HEK293 (cell line): ENCODE results near the gene SEMA3A.

Source experiments
- CTCF ChIA-PET: fragments of 350-600 bp; formaldehyde crosslinking; extraction: SDS; loops from one replicate; lab custom pipeline; 2021; ENCODE audit warnings: antibody characterized with exemption; lab: Yijun Ruan, JAX
- POLR2A ChIA-PET: fragments of 300-600 bp; formaldehyde crosslinking; extraction: SDS; loops from one replicate; lab custom pipeline; 2020; ENCODE audit warnings: antibody characterized with exemption, inconsistent platforms; lab: Yijun Ruan, JAX
- H3K27ac ChIP-seq: fragments of 200-500 bp; sonication (Bioruptor generic); 2 replicates; pipeline ENCODE4 v1.5.1; 2014; ENCODE audit warnings: low read depth, low read length, control low read depth, inconsistent platforms; ENCODE audit errors: extremely low read depth
- H3K36me3 ChIP-seq, 2 experiments: fragments of 200-500 bp in 1 of 2; sonication (Bioruptor generic) in 1 of 2; 1 replicate in 1 of 2; 2 replicates in 1 of 2; pipeline ENCODE4 v1.5.1; 2014 to 2017; ENCODE audit warnings: inconsistent platforms in 2 of 2, low read length in 2 of 2; ENCODE audit not compliant: control insufficient read depth in 2 of 2, insufficient read depth in 1 of 2
- H3K4me1 ChIP-seq: fragments of 200-500 bp; sonication (Bioruptor generic); 2 replicates; pipeline ENCODE4 v1.5.1; 2014; ENCODE audit warnings: mild to moderate bottlenecking, low read length, inconsistent platforms; ENCODE audit not compliant: control insufficient read depth, insufficient read depth
- H3K4me3 ChIP-seq: 2 replicates; pipeline ENCODE4 v1.5.1; 2011; ENCODE audit warnings: low read depth, mild to moderate bottlenecking, control low read depth, low read length, moderate library complexity
- H3K9me3 ChIP-seq: fragments of 200-500 bp; sonication (Bioruptor generic); 2 replicates; pipeline ENCODE4 v1.5.1; 2014; ENCODE audit warnings: low read depth, low read length, inconsistent platforms; ENCODE audit not compliant: control insufficient read depth, insufficient read depth
- EGR2 ChIP-seq: fragments of 450-650 bp; formaldehyde crosslinking; IDR thresholded peaks from 2 replicates; pipeline ENCODE4 v1.5.1; 2016; ENCODE audit warnings: low read depth, missing biosample characterization, missing genetic modification characterization
- GFI1B ChIP-seq: fragments of 450-650 bp; formaldehyde crosslinking; IDR thresholded peaks from 2 replicates; pipeline ENCODE4 v1.5.1; 2016; ENCODE audit warnings: missing biosample characterization, missing genetic modification characterization
- KLF1 ChIP-seq: fragments of 450-650 bp; formaldehyde crosslinking; IDR thresholded peaks from 2 replicates; pipeline ENCODE4 v1.5.1; 2016; ENCODE audit warnings: missing biosample characterization, missing genetic modification characterization
- MZF1 ChIP-seq: fragments of 450-650 bp; formaldehyde crosslinking; IDR thresholded peaks from 2 replicates; pipeline ENCODE4 v1.5.1; 2017; ENCODE audit warnings: missing biosample characterization, missing genetic modification characterization, borderline replicate concordance
- ZBTB49 ChIP-seq: fragments of 450-650 bp; formaldehyde crosslinking; IDR thresholded peaks from 2 replicates; pipeline ENCODE4 v1.5.1; 2016; ENCODE audit warnings: missing biosample characterization, missing genetic modification characterization, low read depth
- ZBTB6 ChIP-seq: fragments of 450-650 bp; formaldehyde crosslinking; IDR thresholded peaks from 2 replicates; pipeline ENCODE4 v1.5.1; 2017; ENCODE audit warnings: missing biosample characterization, missing genetic modification characterization
- ZEB2 ChIP-seq: fragments of 450-650 bp; formaldehyde crosslinking; IDR thresholded peaks from 2 replicates; pipeline ENCODE4 v1.5.1; 2016; ENCODE audit warnings: missing biosample characterization, missing genetic modification characterization
- ZFP69B ChIP-seq: fragments of 450-650 bp; formaldehyde crosslinking; IDR thresholded peaks from 2 replicates; pipeline ENCODE4 v1.5.1; 2016; ENCODE audit warnings: missing biosample characterization, missing genetic modification characterization
- ZNF138 ChIP-seq: fragments of 450-650 bp; formaldehyde crosslinking; IDR thresholded peaks from 2 replicates; pipeline ENCODE4 v1.5.1; 2016; ENCODE audit warnings: missing biosample characterization, missing genetic modification characterization, borderline replicate concordance
- ZNF169 ChIP-seq: fragments of 450-650 bp; formaldehyde crosslinking; IDR thresholded peaks from 2 replicates; pipeline ENCODE4 v1.5.1; 2016; ENCODE audit warnings: missing biosample characterization, missing genetic modification characterization
- ZNF23 ChIP-seq: fragments of 450-650 bp; formaldehyde crosslinking; IDR thresholded peaks from 2 replicates; pipeline ENCODE4 v1.5.1; 2016; ENCODE audit warnings: missing biosample characterization, missing genetic modification characterization, borderline replicate concordance
- ZNF266 ChIP-seq: fragments of 450-650 bp; formaldehyde crosslinking; IDR thresholded peaks from 2 replicates; pipeline ENCODE4 v1.5.1; 2016; ENCODE audit warnings: missing biosample characterization, missing genetic modification characterization, low read depth
- ZNF280C ChIP-seq: fragments of 450-650 bp; formaldehyde crosslinking; IDR thresholded peaks from 2 replicates; pipeline ENCODE4 v1.5.1; 2016; ENCODE audit warnings: missing biosample characterization, missing genetic modification characterization
- ZNF324 ChIP-seq: fragments of 450-650 bp; formaldehyde crosslinking; IDR thresholded peaks from 2 replicates; pipeline ENCODE4 v1.5.1; 2016; ENCODE audit warnings: missing biosample characterization, missing genetic modification characterization
- ZNF366 ChIP-seq: fragments of 450-650 bp; formaldehyde crosslinking; conservative IDR thresholded peaks from 2 replicates; pipeline ENCODE4 v1.5.1; 2016; ENCODE audit warnings: missing biosample characterization, missing genetic modification characterization
- ZNF37A ChIP-seq: fragments of 450-650 bp; IDR thresholded peaks from 2 replicates; pipeline ENCODE4 v1.5.1; 2018; ENCODE audit warnings: missing biosample characterization, missing genetic modification characterization
- ZNF513 ChIP-seq: fragments of 450-650 bp; IDR thresholded peaks from 2 replicates; pipeline ENCODE4 v1.5.1; 2018; ENCODE audit warnings: missing biosample characterization, missing genetic modification characterization
- ZNF645 ChIP-seq: fragments of 450-650 bp; formaldehyde crosslinking; IDR thresholded peaks from 2 replicates; pipeline ENCODE4; 2016; ENCODE audit warnings: missing biosample characterization, missing genetic modification characterization
- ZNF658 ChIP-seq: fragments of 450-650 bp; formaldehyde crosslinking; IDR thresholded peaks from 2 replicates; pipeline ENCODE4; 2016; ENCODE audit warnings: missing biosample characterization, missing genetic modification characterization
- ZNF664 ChIP-seq: fragments of 450-650 bp; formaldehyde crosslinking; IDR thresholded peaks from 2 replicates; pipeline ENCODE4 v1.5.1; 2016; ENCODE audit warnings: missing biosample characterization, missing genetic modification characterization
- ZNF677 ChIP-seq: fragments of 450-650 bp; IDR thresholded peaks from 2 replicates; pipeline ENCODE4 v1.5.0; 2018; ENCODE audit warnings: missing biosample characterization, mild to moderate bottlenecking, missing genetic modification characterization, moderate library complexity
- ZNF776 ChIP-seq: fragments of 450-650 bp; formaldehyde crosslinking; IDR thresholded peaks from 2 replicates; pipeline ENCODE4 v1.5.0; 2017; ENCODE audit warnings: missing biosample characterization, missing genetic modification characterization, borderline replicate concordance

The SEMA3A gene

GRCh38 chr7:84193747-84194146 is 842 bp downstream of the SEMA3A start:
- ChIA-PET CTCF (interaction anchor here (0.6 to 1.3 kb wide), 2 partner anchors 20 to 828 kb away, joined by 3 to 4 read pairs; no protein-coding TSS in a partner anchor), POLR2A (no interaction called here)
- H3K36me3 ChIP-seq, result no peaks in the 10 kb centered on the region
- H3K4me1 ChIP-seq, result peaks cover 6% of the 10 kb centered on the region; the same call in 1 of the 2 replicates
- TF ChIP-seq ZNF169 (tag by site-specific recombination) (no peak), ZNF23 (tag by site-specific recombination) (no peak), MZF1 (tag by site-specific recombination) (no peak), ZEB2 (no peak), ZNF513 (tag by site-specific recombination) (no peak), EGR2 (no peak), ZNF266 (tag by site-specific recombination) (no peak), ZFP69B (tag by site-specific recombination) (no peak), KLF1 (no peak), ZNF37A (tag by site-specific recombination) (no peak), ZNF664 (tag by site-specific recombination) (no peak), GFI1B (tag by site-specific recombination) (no peak), ZNF138 (no peak), ZBTB49 (tag by site-specific recombination) (no peak)
- TF ChIP-seq, all 188 proteins: peak for 0
- Histone ChIP-seq H3K9me3 (no peaks in the 10 kb centered on the region), H3K27ac (no peak overlapping the region), H3K4me3 (peak overlapping the region; percentile 60)

GRCh38 chr7:84191842-84192241 is 2.7 kb downstream of the SEMA3A start:
- no peaks in the 10 kb centered on the region for H3K9me3 ChIP-seq
- POLR2A ChIA-PET, result no interaction called here
- H3K4me1 ChIP-seq, result peaks cover 15% of the 10 kb centered on the region
- H3K4me3 ChIP-seq, result no peak overlapping the region
- H3K36me3 ChIP-seq, result no peaks in the 10 kb centered on the region
- TF ChIP-seq ZNF677 (tag by site-specific recombination), result no peak
- no peak for TF ChIP-seq ZNF645
- TF ChIP-seq ZNF658, result no peak
- CTCF ChIA-PET, result interaction anchor here (1.2 kb wide), 1 partner anchor 215 kb away, joined by 4 read pairs; no protein-coding TSS in a partner anchor
- H3K27ac ChIP-seq, result no peak overlapping the region

- Histone ChIP-seq H3K4me1 (peaks cover 17% of the 10 kb centered on the region), H3K36me3 (no peaks in the 10 kb centered on the region), H3K4me3 (no peak overlapping the region), H3K27ac (no peak overlapping the region), H3K9me3 (no peaks in the 10 kb centered on the region)
- ChIA-PET CTCF (interaction anchor here (0.9 to 1.2 kb wide), 2 partner anchors 215 to 254 kb away, joined by 4 to 5 read pairs; no protein-coding TSS in a partner anchor), POLR2A (no interaction called here)
- TF ChIP-seq ZBTB49 (tag by site-specific recombination) (no peak), ZBTB6 (tag by site-specific recombination) (no peak), ZNF280C (tag by site-specific recombination) (no peak), ZEB2 (no peak), ZNF324 (tag by site-specific recombination) (no peak), ZNF776 (tag by site-specific recombination) (no peak), ZNF366 (tag by site-specific recombination) (no peak)
Measured at GRCh38 chr7:84191261-84191660, 3.3 kb downstream of the SEMA3A start.
